ENCODE measurements around the gene SHISA8.

DNA sequence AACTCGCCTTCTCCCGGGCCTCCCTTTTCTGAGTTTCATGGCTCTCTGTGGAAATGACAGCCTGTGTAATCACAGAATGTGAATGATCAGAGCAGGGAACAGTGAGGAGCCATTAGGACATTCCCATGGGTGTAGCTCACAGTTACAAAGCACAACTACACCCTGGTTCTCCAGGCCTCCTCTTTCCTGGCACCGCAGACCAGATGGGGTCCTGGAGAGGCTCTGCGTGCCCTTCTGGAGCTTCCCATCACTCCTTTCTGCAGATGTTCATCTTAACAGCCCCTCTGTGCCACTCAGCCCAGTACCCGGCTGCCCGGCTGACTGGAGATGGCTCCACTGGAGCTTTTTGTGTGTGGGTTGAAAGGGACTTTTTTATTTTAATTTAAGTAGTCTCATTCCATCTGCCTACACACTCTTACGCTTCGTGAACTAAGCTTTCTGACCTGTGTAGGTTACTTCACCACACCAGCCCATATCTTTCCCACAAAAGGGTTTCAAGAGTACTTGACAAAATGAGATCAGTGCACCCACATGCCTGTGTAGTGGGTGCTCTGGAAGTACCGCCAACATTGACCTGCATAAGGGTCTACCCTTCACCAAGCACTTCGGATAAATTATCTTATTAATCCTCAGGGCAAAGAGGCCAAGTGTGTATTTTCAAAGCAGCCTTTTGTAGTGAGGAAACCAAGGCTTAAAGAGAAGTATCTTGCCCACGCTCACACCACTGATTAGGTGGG, 52.2 kb downstream of the SHISA8 start:
- TF ChIP-seq, protein P1, sequence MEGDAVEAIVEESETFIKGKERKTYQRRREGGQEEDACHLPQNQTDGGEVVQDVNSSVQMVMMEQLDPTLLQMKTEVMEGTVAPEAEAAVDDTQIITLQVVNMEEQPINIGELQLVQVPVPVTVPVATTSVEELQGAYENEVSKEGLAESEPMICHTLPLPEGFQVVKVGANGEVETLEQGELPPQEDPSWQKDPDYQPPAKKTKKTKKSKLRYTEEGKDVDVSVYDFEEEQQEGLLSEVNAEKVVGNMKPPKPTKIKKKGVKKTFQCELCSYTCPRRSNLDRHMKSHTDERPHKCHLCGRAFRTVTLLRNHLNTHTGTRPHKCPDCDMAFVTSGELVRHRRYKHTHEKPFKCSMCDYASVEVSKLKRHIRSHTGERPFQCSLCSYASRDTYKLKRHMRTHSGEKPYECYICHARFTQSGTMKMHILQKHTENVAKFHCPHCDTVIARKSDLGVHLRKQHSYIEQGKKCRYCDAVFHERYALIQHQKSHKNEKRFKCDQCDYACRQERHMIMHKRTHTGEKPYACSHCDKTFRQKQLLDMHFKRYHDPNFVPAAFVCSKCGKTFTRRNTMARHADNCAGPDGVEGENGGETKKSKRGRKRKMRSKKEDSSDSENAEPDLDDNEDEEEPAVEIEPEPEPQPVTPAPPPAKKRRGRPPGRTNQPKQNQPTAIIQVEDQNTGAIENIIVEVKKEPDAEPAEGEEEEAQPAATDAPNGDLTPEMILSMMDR (IDR thresholded peaks at IDR 0.05; ENCODE audit: borderline replicate concordance, extremely low read depth, low read length, poor library complexity, severe bottlenecking) = no peak
- TF ChIP-seq EZH2 (IDR thresholded peaks at IDR 0.05; ENCODE audit: borderline replicate concordance, low read depth, low read length, severe bottlenecking) = no peak

Data from DND-41 (cell line).